HG03159 (cell line): ENCODE data around the gene POP7.

ENCODE experiments used
- ATAC-seq: cut with Tn5 transposase; IDR thresholded peaks from one replicate; pipeline ENCODE4 v1.9.1; 2021; ENCODE audit warnings: mild to moderate bottlenecking, moderate library complexity; ENCODE audit not compliant: unreplicated experiment

Gene POP7

GRCh38 chr7:100678291-100678984 lies 27.5 kb upstream of the POP7 start:
- ATAC-seq = no peak

- no peak for ATAC-seq
These were observed 26.6 kb upstream of the POP7 start for GRCh38 chr7:100679129-100679926.

- no peak for ATAC-seq
These were observed 25.9 kb upstream of the POP7 start for GRCh38 chr7:100679927-100680575.

- ATAC-seq = no peak
These were observed 25.2 kb upstream of the POP7 start for GRCh38 chr7:100680576-100681271.

GRCh38 chr7:100681491-100682227 lies 24.3 kb upstream of the POP7 start:
- no peak for ATAC-seq

GRCh38 chr7:100682228-100682741 lies 23.6 kb upstream of the POP7 start:
- ATAC-seq = no peak

GRCh38 chr7:100682991-100683658 lies 22.8 kb upstream of the POP7 start:
- ATAC-seq = no peak

- ATAC-seq = no peak
These were observed 22.0 kb upstream of the POP7 start for GRCh38 chr7:100683659-100684533.

GRCh38 chr7:100684534-100685042 lies 21.3 kb upstream of the POP7 start:
- ATAC-seq = no peak

- ATAC-seq = no peak
These were observed 20.8 kb upstream of the POP7 start for GRCh38 chr7:100685049-100685605.

GRCh38 chr7:100685631-100686145 lies 20.2 kb upstream of the POP7 start:
- ATAC-seq = no peak

- no peak for ATAC-seq
These were observed 19.6 kb upstream of the POP7 start for GRCh38 chr7:100686201-100686821.

- no peak for ATAC-seq
These were observed 19.1 kb upstream of the POP7 start for GRCh38 chr7:100686822-100687211.

- ATAC-seq = no peak
These were observed 18.7 kb upstream of the POP7 start for GRCh38 chr7:100687261-100687660.

- ATAC-seq = no peak
These were observed 18.1 kb upstream of the POP7 start for GRCh38 chr7:100687751-100688300.

- no peak for ATAC-seq
These were observed 17.5 kb upstream of the POP7 start for GRCh38 chr7:100688326-100688860.
